ENCODE data around the gene DENND4A.

DNA sequence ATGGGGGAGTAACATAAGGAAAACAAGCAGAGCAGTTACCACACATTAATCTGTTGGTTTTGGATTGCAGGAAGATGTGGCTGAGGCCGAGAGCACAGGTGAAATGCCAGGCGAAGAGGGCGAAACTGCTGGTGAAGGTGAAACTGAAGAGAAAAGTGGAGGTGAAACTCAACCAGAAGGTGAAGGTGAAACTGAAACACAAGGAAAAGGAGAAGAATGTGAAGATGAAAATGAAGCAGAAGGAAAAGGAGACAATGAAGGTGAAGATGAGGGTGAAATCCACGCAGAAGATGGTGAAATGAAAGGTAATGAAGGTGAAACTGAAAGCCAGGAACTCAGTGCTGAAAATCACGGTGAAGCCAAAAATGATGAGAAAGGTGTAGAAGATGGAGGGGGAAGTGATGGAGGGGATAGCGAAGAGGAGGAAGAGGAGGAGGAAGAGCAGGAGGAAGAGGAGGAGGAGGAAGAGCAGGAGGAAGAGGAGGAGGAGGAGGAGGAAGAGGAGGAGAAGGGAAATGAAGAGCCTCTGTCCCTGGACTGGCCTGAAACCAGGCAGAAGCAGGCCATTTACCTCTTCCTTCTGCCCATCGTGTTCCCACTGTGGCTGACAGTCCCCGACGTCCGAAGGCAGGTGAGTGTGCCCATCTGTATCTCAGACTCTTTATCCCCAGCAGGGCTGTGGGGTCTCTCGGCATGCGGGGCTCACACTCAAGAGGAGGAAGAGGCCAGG, 141.6 kb downstream of the DENND4A start:
- TF ChIP-seq, protein P1, sequence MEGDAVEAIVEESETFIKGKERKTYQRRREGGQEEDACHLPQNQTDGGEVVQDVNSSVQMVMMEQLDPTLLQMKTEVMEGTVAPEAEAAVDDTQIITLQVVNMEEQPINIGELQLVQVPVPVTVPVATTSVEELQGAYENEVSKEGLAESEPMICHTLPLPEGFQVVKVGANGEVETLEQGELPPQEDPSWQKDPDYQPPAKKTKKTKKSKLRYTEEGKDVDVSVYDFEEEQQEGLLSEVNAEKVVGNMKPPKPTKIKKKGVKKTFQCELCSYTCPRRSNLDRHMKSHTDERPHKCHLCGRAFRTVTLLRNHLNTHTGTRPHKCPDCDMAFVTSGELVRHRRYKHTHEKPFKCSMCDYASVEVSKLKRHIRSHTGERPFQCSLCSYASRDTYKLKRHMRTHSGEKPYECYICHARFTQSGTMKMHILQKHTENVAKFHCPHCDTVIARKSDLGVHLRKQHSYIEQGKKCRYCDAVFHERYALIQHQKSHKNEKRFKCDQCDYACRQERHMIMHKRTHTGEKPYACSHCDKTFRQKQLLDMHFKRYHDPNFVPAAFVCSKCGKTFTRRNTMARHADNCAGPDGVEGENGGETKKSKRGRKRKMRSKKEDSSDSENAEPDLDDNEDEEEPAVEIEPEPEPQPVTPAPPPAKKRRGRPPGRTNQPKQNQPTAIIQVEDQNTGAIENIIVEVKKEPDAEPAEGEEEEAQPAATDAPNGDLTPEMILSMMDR (IDR thresholded peaks at IDR 0.05): no peak
- TF ChIP-seq POLR2A (IDR thresholded peaks at IDR 0.05): no peak
- TF ChIP-seq EP300 (IDR thresholded peaks at IDR 0.05): no peak
